AG04450 (cell line): ENCODE results near the gene CDH13. TPM values are rescaled to one million over a fixed set of nuclear protein-coding genes. Genes with fewer than 3 reads are reported as not detected.
A peak's percentile ranks its signal among the peaks of the same experiment; 100 is the strongest.

Experiments
- CTCF ChIA-PET: fragments of 300-600, 350-600 bp; formaldehyde crosslinking; extraction: SDS; loops from one replicate; lab custom pipeline; 2022; ENCODE audit warnings: antibody characterized with exemption, inconsistent platforms; lab: Charles Lee
- POLR2A ChIA-PET: fragments of 350-600 bp; formaldehyde crosslinking; extraction: SDS; loops from one replicate; lab custom pipeline; 2021; ENCODE audit warnings: antibody characterized with exemption, inconsistent platforms; lab: Yijun Ruan, JAX
- DNase-seq: peaks from one replicate; pipeline ENCODE4 v3.0.0-alpha.2; 2011; ENCODE audit warnings: low read depth, low spot score
- H3K27ac ChIP-seq: one replicate; pipeline ENCODE4 v1.5.1; 2012; ENCODE audit warnings: low read depth, low read length, control low read depth
- H3K27me3 ChIP-seq: one replicate; pipeline ENCODE4 v1.6.0; 2012; ENCODE audit warnings: low read length; ENCODE audit not compliant: control insufficient read depth, insufficient read depth
- H3K4me3 ChIP-seq: 2 replicates; pipeline ENCODE4 v1.5.1; 2011; ENCODE audit warnings: mild to moderate bottlenecking, low read depth, low read length, control low read depth
- H3K9me3 ChIP-seq: 2 replicates; pipeline ENCODE4 v1.5.1; 2012; ENCODE audit warnings: low read length; ENCODE audit not compliant: control insufficient read depth, insufficient read depth
- CTCF ChIP-seq: IDR thresholded peaks from 2 replicates; pipeline ENCODE4 v1.5.1; 2011; ENCODE audit warnings: low read depth, low read length, control low read depth, inconsistent platforms
- polyA plus RNA-seq: library from polyadenylated mRNA; depleted of rRNA; stranded (reverse); fragments of >200 nt; gene quantifications from 2 replicates; pipeline ENCODE4 v1.2.3, GENCODE V29; 2011

The CDH13 gene
- polyA plus RNA-seq, 1 experiment, result 55.0 TPM

GRCh38 chr16:82623241-82623640 is 3.5 kb upstream of the CDH13 start:
- Histone ChIP-seq H3K9me3 (no peaks in the 10 kb centered on the region; the same call in 1 of the 2 replicates), H3K27me3 (peaks cover 35% of the 10 kb centered on the region), H3K27ac (no peak overlapping the region), H3K4me3 (no peak overlapping the region)
- TF ChIP-seq CTCF, result no peak
- no peak for DNase-seq
- CTCF ChIA-PET, result interaction anchor here (1.0 kb wide), 1 partner anchor 592 kb away, joined by 4 read pairs; no protein-coding TSS in a partner anchor
- POLR2A ChIA-PET, result no interaction called here

GRCh38 chr16:82625066-82625968 is 1.5 kb upstream of the CDH13 start:
- CTCF ChIA-PET, result interaction anchor here (0.5 to 1.4 kb wide), 3 partner anchors 23 to 252 kb away, joined by 3 to 4 read pairs (median 3); no protein-coding TSS in a partner anchor

GRCh38 chr16:82628088-82628423 is 1.3 kb downstream of the CDH13 start:
- ChIA-PET POLR2A (interaction anchor here (1.4 kb wide), 1 partner anchor 26 kb away, joined by 5 read pairs; no protein-coding TSS in a partner anchor), CTCF (interaction anchor here (0.6 to 2.2 kb wide), 4 partner anchors 11 to 819 kb away, joined by 3 to 8 read pairs (median 5); no protein-coding TSS in a partner anchor)
- no peak; the same call in 1 of the 2 replicates for TF ChIP-seq CTCF
- Histone ChIP-seq H3K9me3 (no peaks in the 10 kb centered on the region; the same call in 1 of the 2 replicates), H3K27ac (peak overlapping the region; percentile 13), H3K27me3 (peaks cover 13% of the 10 kb centered on the region), H3K4me3 (peak overlapping the region; percentile 69)
- no peak for DNase-seq

More at GRCh38 chr16:82625066-82625968, 1.5 kb upstream of the CDH13 start:
- POLR2A ChIA-PET, result no interaction called here
- TF ChIP-seq CTCF, result no peak
- peaks cover 29% of the 10 kb centered on the region for H3K27me3 ChIP-seq
- H3K27ac ChIP-seq, result no peak overlapping the region
- no peak for DNase-seq
- H3K4me3 ChIP-seq, result no peak overlapping the region
- no peaks in the 10 kb centered on the region; the same call in 1 of the 2 replicates for H3K9me3 ChIP-seq

GRCh38 chr16:82628711-82629110 is 1.9 kb downstream of the CDH13 start:
- CTCF ChIA-PET, result interaction anchor here (0.6 to 2.2 kb wide), 5 partner anchors 9 to 818 kb away, joined by 3 to 8 read pairs (median 4); no protein-coding TSS in a partner anchor
- Histone ChIP-seq H3K4me3 (no peak overlapping the region), H3K9me3 (no peaks in the 10 kb centered on the region; the same call in 1 of the 2 replicates), H3K27me3 (peaks cover 10% of the 10 kb centered on the region), H3K27ac (peak overlapping the region; percentile 39)
- POLR2A ChIA-PET, result no interaction called here
- no peak for DNase-seq
- no peak for TF ChIP-seq CTCF
